Tibial nerve (tissue), 4 donors: ENCODE measurements around the gene BAZ1B. TPM values are rescaled to one million over a fixed set of nuclear protein-coding genes. Genes with fewer than 3 reads are reported as not detected.
"Not testable (repeated sequence)": the region's sequence is repeated elsewhere in the genome, so short reads cannot be mapped to it uniquely, and the experiment has no call there.

Source experiments
- DNase-seq, 2 donors: peaks; one replicate each; pipeline ENCODE4 v3.0.0-alpha.2; 2019; ENCODE audit warnings: low spot score in 2 of 2
- H3K27ac ChIP-seq, 4 donors: fragments of 200-600 bp; sonication (generic) in 3 of 4; one replicate each; pipeline ENCODE4 v1.5.1; 2017 to 2019; ENCODE audit warnings: mild to moderate bottlenecking in 1 of 4
- H3K27me3 ChIP-seq, 2 donors: fragments of 200-600 bp; sonication (generic) in 1 of 2; one replicate each; pipeline versions ENCODE4 v1.5.1 to v1.6.0; 2017 to 2019
- H3K36me3 ChIP-seq, 3 donors: fragments of 200-600 bp; sonication (generic); one replicate each; pipeline ENCODE4 v1.5.1; 2018 to 2019
- H3K4me1 ChIP-seq, 4 donors: fragments of 200-600 bp; sonication (generic) in 3 of 4; one replicate each; pipeline ENCODE4 v1.5.1; 2017 to 2019
- H3K4me3 ChIP-seq, 4 donors: fragments of 200-600 bp; sonication (generic) in 3 of 4; one replicate each; pipeline ENCODE4 v1.5.1; 2017 to 2019; ENCODE audit warnings: mild to moderate bottlenecking in 1 of 4, moderate library complexity in 1 of 4
- H3K9me3 ChIP-seq, 4 donors: fragments of 200-600 bp; sonication (generic) in 3 of 4; one replicate each; pipeline ENCODE4 v1.5.1; 2017 to 2019
- EP300 ChIP-seq, 2 donors: sonication (generic); formaldehyde crosslinking; IDR thresholded peaks; one replicate each; pipeline ENCODE4 v1.6.1; 2017; ENCODE audit warnings: antibody characterized with exemption in 2 of 2, mild to moderate bottlenecking in 1 of 2
- POLR2A ChIP-seq, 2 donors: fragments of 450-650 bp; IDR thresholded peaks; one replicate each; pipeline ENCODE4 v1.6.1; 2017; ENCODE audit warnings: antibody characterized with exemption in 2 of 2, mild to moderate bottlenecking in 2 of 2, moderate library complexity in 2 of 2
- WGBS, 2 donors: methylation state at CpG; one replicate each; pipeline ENCODE4 v1.1.5; 2018; 5-methylcytosine and 5-hydroxymethylcytosine counted together
- total RNA-seq, 4 donors: library from RNA; depleted of rRNA; stranded (reverse); fragments of >200 nt; gene quantifications; one replicate each; pipeline ENCODE4 v1.1.0, GENCODE V29; 2016
- TF ChIP-seq, protein P1 (sequence below), 5 experiments: fragments of 200-600 bp in 3 of 5; fragments of 450-650 bp in 2 of 5; sonication (generic) in 3 of 5; IDR thresholded peaks; one replicate each; pipeline ENCODE4 v1.5.1; 2016 to 2019; ENCODE audit warnings: antibody characterized with exemption in 5 of 5, mild to moderate bottlenecking in 3 of 5, moderate library complexity in 2 of 5

BAZ1B gene
- total RNA-seq, 4 donors from 2014 or later = 53.3 to 70.1 (median 63.6) TPM

DNA sequence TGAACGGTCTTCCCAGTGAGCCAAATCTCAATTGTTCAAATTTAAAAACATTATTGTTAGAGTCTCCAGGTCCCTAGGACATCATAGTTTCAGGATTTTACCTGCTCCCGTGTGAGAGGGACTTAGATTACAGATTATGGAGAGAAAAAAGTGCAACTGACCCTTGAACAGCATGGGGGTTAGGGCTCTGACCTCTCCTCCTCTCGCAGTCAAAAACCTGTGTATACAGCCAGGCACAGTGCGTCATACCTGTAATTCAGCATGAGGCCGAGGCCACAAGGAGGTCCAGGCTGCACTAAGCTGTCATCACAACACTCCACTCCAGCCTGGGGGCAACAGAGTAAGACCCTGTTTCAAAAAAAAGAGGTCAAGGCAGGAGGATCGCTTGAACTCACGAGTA, 25.5 kb downstream of the BAZ1B start:
- Histone ChIP-seq H3K36me3 (peaks cover 0 to 100% (median 33%) of the 10 kb centered on the region in 3 donors), H3K9me3 (no peaks in the 10 kb centered on the region), H3K4me1 (no peaks in the 10 kb centered on the region), H3K4me3 (no peak overlapping the region), H3K27ac (no peak overlapping the region), H3K27me3 (no peaks in the 10 kb centered on the region)
- DNase-seq = no peak
- no peak for TF ChIP-seq EP300 (IDR thresholded peaks at IDR 0.05)
- TF ChIP-seq, protein P1, sequence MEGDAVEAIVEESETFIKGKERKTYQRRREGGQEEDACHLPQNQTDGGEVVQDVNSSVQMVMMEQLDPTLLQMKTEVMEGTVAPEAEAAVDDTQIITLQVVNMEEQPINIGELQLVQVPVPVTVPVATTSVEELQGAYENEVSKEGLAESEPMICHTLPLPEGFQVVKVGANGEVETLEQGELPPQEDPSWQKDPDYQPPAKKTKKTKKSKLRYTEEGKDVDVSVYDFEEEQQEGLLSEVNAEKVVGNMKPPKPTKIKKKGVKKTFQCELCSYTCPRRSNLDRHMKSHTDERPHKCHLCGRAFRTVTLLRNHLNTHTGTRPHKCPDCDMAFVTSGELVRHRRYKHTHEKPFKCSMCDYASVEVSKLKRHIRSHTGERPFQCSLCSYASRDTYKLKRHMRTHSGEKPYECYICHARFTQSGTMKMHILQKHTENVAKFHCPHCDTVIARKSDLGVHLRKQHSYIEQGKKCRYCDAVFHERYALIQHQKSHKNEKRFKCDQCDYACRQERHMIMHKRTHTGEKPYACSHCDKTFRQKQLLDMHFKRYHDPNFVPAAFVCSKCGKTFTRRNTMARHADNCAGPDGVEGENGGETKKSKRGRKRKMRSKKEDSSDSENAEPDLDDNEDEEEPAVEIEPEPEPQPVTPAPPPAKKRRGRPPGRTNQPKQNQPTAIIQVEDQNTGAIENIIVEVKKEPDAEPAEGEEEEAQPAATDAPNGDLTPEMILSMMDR (IDR thresholded peaks at IDR 0.05) = no peak
- TF ChIP-seq POLR2A (IDR thresholded peaks at IDR 0.05) = no peak
- WGBS, 2 donors = 93 to 95% methylated on average over 7 of the region's 7 CpGs

DNA sequence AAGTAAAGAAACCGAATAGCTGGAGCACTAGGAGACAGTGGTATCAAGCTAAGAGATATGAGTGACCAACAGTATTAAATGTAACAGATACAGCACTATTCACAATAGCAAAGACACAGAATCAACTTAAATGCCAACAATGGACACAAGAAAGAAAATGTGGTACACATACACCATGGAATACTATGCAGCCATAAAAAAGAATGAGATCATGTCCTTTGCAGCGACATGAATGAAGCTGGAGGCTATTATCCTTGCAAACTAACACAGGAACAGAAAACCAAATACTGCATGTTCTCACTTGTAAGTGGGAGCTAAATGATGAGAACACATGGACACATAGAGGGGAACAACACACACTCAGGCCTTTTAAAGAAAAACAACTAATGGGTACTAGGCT, 26.6 kb downstream of the BAZ1B start:
- H3K9me3 ChIP-seq, H3K4me3 ChIP-seq, H3K4me1 ChIP-seq, H3K27me3 ChIP-seq, H3K27ac ChIP-seq, DNase-seq: not testable (repeated sequence)
- H3K36me3 ChIP-seq = peaks cover 0 to 100% (median 27%) of the 10 kb centered on the region in 3 donors
- 88 to 91% methylated on average over 2 of the region's 2 CpGs for WGBS, 2 donors

DNA sequence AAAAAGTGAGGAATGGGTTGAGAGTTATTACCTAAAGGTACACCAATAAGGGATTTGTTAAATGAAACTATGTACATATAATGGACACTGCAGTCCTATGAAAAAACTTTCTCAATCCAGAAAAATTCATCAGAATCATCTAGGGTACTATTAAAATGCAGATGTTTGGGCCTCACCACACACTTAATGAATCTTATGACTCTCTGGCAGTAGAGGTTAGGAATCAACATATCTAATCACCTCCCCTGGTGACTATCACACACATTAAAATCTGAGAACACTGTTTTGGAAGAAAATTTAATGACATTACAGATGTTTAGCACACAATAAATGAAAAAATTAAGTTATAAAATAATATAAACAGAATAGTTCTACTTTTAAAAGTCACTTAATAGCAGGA, 32.1 kb downstream of the BAZ1B start:
- Histone ChIP-seq H3K36me3 (peaks cover 0 to 86% (median 22%) of the 10 kb centered on the region in 3 donors), H3K4me3 (no peak overlapping the region), H3K27ac (no peak overlapping the region), H3K27me3 (no peaks in the 10 kb centered on the region), H3K9me3 (no peaks in the 10 kb centered on the region), H3K4me1 (peaks cover 0 to 4% (median 0%) of the 10 kb centered on the region in 4 donors)
- no peak for DNase-seq
- TF ChIP-seq, protein P1 (IDR thresholded peaks at IDR 0.05) = no peak
- no peak for TF ChIP-seq POLR2A (IDR thresholded peaks at IDR 0.05)
- no peak for TF ChIP-seq EP300 (IDR thresholded peaks at IDR 0.05)

DNA sequence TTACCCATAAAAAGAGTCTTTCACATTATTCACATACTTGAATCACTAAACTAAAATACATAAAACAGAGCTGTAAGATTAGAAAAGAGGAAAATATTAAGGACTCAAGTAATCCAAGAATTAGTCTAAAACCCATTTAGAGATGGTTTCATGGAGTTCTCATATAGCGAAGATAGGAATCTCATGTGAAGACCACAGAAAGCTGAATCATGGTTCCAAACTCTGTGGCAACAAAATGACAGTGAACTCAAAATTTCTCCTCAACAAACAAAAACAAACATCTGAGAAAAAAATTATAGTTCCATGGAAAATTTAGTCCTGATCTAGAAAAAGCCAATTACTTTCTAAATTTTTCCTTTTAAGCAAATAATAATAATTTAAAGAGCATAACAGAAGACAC, 34.6 kb downstream of the BAZ1B start:
- Histone ChIP-seq H3K9me3 (no peaks in the 10 kb centered on the region), H3K27ac (no peak overlapping the region), H3K4me3 (no peak overlapping the region), H3K36me3 (peaks cover 0 to 84% (median 13%) of the 10 kb centered on the region in 3 donors), H3K4me1 (peaks cover 0 to 11% (median 0%) of the 10 kb centered on the region in 4 donors), H3K27me3 (no peaks in the 10 kb centered on the region)
- 85 to 90% methylated on average over 1 of the region's 1 CpG for WGBS, 2 donors
- DNase-seq = no peak
- TF ChIP-seq POLR2A (IDR thresholded peaks at IDR 0.05) (no peak), EP300 (IDR thresholded peaks at IDR 0.05) (no peak)
- TF ChIP-seq, protein P1 (IDR thresholded peaks at IDR 0.05) = no peak

DNA sequence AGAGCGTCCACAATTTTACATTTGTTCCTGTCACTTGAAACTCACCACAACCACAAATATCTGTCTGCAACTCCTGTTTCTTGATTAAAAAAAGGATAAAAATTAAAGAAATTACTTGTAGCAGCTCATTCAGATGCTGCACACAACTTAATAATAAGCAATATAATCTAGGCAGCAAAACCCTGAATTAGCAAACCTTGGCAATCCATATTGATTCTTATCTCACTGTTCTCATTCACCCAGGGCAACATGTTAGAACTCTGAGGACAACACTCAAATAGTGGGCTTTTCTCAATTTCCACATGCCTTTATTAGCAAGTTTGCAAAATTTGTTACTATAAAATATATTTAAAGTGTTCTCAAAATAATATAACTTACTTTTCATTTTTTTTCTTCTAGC, 38.9 kb downstream of the BAZ1B start:
- Histone ChIP-seq H3K27ac (no peak overlapping the region), H3K9me3 (no peaks in the 10 kb centered on the region), H3K27me3 (no peaks in the 10 kb centered on the region), H3K4me3 (no peak overlapping the region), H3K36me3 (peaks cover 0 to 86% (median 0%) of the 10 kb centered on the region in 3 donors), H3K4me1 (peaks cover 0 to 11% (median 0%) of the 10 kb centered on the region in 4 donors)
- DNase-seq = no peak
- WGBS, 2 donors = 90 to 94% methylated on average over 1 of the region's 1 CpG
- no peak for TF ChIP-seq EP300 (IDR thresholded peaks at IDR 0.05)
- no peak for TF ChIP-seq POLR2A (IDR thresholded peaks at IDR 0.05)
- TF ChIP-seq, protein P1 (IDR thresholded peaks at IDR 0.05) = no peak

DNA sequence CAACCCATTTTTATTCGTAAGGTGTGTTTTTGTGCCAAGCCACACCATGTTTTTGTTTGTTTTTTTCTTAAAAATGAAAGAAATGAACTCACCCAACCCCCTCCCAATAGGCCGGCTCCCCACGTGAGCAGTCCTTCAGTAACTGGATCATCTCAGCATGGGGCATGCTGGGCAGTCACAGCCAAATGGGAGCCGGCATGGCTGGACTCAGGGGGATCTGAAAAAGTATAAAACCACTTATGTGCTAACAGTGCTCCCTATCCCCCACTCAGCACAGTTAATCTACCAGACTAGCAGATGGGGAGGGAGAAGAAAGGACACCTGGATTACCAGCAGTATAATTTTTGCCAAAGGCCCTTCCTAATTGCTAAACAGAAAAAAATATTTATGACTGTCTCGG, 39.3 kb downstream of the BAZ1B start:
- Histone ChIP-seq H3K4me1 (peaks cover 0 to 11% (median 0%) of the 10 kb centered on the region in 4 donors), H3K9me3 (no peaks in the 10 kb centered on the region), H3K27me3 (no peaks in the 10 kb centered on the region), H3K4me3 (no peak overlapping the region), H3K27ac (no peak overlapping the region), H3K36me3 (peaks cover 0 to 86% (median 3%) of the 10 kb centered on the region in 3 donors)
- TF ChIP-seq, protein P1 (IDR thresholded peaks at IDR 0.05) = no peak
- TF ChIP-seq POLR2A (IDR thresholded peaks at IDR 0.05) (no peak), EP300 (IDR thresholded peaks at IDR 0.05) (no peak)
- 79 to 81% methylated on average over 5 of the region's 5 CpGs for WGBS, 2 donors
- no peak for DNase-seq

DNA sequence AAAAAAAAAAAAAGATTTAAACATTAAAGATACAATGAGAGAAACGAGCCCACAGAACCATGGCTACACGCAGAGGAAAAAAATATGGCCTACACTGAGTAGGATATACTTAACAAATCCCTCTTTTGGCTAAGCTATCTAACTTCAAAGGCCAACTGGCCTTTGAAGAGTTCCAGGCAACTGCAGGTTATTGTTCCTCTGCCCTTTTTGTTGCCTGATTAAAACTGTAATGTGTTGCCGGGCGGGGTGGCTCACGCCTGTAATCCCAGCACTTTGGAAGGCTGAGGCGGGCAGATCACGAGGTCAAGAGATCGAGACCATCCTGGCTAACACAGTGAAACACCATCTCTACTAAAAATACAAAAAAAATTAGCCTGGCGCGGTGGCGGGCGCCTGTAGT, 40.6 kb downstream of the BAZ1B start:
- not testable (repeated sequence) for DNase-seq, H3K4me3 ChIP-seq, H3K4me1 ChIP-seq, H3K27me3 ChIP-seq, H3K9me3 ChIP-seq, H3K27ac ChIP-seq
- 94% methylated on average over 12 of the region's 12 CpGs for WGBS, 2 donors
- H3K36me3 ChIP-seq = peaks cover 0 to 88% (median 13%) of the 10 kb centered on the region in 3 donors
